Measurements from ENCODE around the gene SCUBE1. TPM values are rescaled to one million over a fixed set of nuclear protein-coding genes. Genes with fewer than 3 reads are reported as not detected.

The SCUBE1 gene
- total RNA-seq, 1 experiment from 2014 or later = not detected

DNA sequence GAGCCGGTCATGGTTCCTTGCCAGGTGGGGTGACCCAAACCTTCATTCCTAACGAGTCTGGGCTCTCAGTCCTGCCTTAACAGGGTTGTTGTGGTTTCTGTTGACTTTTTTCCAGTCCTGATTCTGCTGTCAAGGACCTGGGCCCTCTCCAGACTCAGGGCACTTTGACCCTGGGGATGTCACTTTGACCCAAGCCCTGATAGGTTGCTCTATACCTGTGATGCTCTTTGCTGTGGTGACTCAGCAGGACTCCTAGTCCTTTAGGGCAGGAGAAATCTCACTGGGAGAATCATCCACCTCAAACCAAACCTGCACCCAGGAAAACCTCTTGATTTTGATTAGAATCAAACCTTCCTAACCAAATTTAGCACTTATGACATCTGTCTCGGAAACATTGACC lies 48.1 kb upstream of the SCUBE1 start:
- in situ Hi-C loops (cut with HindIII; ENCODE audit: low pct_unique_long_range_greater_than_20kb, low sequenced_read_pairs) (no loop called here), intact Hi-C loops (cut with micrococcal nuclease; ENCODE audit: unreplicated experiment) (no loop called here)
- no peaks in the 10 kb centered on the region for H3K27me3 ChIP-seq (ENCODE audit: control insufficient read depth, insufficient read depth, low read length)
- ChIA-PET POLR2A (no interaction called here), CTCF (no interaction called here)
- H3K9me3 ChIP-seq (ENCODE audit: control insufficient read depth, insufficient read depth, low read depth, low read length) = no peaks in the 10 kb centered on the region
- no peak for DNase-seq (ENCODE audit: low read depth, low spot score)
- H3K4me1 ChIP-seq (ENCODE audit: control insufficient read depth, insufficient read depth, low read length) = no peaks in the 10 kb centered on the region
- BruUV-seq (replicated peaks) = no TSS peak
- no peak overlapping the region for H3K27ac ChIP-seq (ENCODE audit: low read length)
- no peak overlapping the region for H3K4me3 ChIP-seq (ENCODE audit: low read depth in 2 of 2, low read length in 2 of 2)
- H3K36me3 ChIP-seq (ENCODE audit: control insufficient read depth, insufficient read depth, low read length) = no peaks in the 10 kb centered on the region
- ATAC-seq = no peak
- TF ChIP-seq TCF7L2 (IDR thresholded peaks at IDR 0.05; ENCODE audit: low read depth, low read length) = no peak
- TF ChIP-seq SIN3A (IDR thresholded peaks at IDR 0.05; ENCODE audit: borderline replicate concordance, insufficient read depth, low read depth, low read length) = no peak
- TF ChIP-seq, protein P1, sequence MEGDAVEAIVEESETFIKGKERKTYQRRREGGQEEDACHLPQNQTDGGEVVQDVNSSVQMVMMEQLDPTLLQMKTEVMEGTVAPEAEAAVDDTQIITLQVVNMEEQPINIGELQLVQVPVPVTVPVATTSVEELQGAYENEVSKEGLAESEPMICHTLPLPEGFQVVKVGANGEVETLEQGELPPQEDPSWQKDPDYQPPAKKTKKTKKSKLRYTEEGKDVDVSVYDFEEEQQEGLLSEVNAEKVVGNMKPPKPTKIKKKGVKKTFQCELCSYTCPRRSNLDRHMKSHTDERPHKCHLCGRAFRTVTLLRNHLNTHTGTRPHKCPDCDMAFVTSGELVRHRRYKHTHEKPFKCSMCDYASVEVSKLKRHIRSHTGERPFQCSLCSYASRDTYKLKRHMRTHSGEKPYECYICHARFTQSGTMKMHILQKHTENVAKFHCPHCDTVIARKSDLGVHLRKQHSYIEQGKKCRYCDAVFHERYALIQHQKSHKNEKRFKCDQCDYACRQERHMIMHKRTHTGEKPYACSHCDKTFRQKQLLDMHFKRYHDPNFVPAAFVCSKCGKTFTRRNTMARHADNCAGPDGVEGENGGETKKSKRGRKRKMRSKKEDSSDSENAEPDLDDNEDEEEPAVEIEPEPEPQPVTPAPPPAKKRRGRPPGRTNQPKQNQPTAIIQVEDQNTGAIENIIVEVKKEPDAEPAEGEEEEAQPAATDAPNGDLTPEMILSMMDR (IDR thresholded peaks at IDR 0.05) = no peak
- TF ChIP-seq POLR2AphosphoS5 (IDR thresholded peaks at IDR 0.05; ENCODE audit: low read depth, low read length) = no peak
- TF ChIP-seq, protein P2, sequence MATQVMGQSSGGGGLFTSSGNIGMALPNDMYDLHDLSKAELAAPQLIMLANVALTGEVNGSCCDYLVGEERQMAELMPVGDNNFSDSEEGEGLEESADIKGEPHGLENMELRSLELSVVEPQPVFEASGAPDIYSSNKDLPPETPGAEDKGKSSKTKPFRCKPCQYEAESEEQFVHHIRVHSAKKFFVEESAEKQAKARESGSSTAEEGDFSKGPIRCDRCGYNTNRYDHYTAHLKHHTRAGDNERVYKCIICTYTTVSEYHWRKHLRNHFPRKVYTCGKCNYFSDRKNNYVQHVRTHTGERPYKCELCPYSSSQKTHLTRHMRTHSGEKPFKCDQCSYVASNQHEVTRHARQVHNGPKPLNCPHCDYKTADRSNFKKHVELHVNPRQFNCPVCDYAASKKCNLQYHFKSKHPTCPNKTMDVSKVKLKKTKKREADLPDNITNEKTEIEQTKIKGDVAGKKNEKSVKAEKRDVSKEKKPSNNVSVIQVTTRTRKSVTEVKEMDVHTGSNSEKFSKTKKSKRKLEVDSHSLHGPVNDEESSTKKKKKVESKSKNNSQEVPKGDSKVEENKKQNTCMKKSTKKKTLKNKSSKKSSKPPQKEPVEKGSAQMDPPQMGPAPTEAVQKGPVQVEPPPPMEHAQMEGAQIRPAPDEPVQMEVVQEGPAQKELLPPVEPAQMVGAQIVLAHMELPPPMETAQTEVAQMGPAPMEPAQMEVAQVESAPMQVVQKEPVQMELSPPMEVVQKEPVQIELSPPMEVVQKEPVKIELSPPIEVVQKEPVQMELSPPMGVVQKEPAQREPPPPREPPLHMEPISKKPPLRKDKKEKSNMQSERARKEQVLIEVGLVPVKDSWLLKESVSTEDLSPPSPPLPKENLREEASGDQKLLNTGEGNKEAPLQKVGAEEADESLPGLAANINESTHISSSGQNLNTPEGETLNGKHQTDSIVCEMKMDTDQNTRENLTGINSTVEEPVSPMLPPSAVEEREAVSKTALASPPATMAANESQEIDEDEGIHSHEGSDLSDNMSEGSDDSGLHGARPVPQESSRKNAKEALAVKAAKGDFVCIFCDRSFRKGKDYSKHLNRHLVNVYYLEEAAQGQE (IDR thresholded peaks at IDR 0.05; ENCODE audit: insufficient read depth in 1 of 2, low read depth in 2 of 2, low read length in 1 of 2) = no peak

- no peak for ATAC-seq
- Histone ChIP-seq H3K9me3 (ENCODE audit: control insufficient read depth, insufficient read depth, low read depth, low read length) (no peaks in the 10 kb centered on the region), H3K4me1 (ENCODE audit: control insufficient read depth, insufficient read depth, low read length) (no peaks in the 10 kb centered on the region), H3K27ac (ENCODE audit: low read length) (no peak overlapping the region), H3K27me3 (ENCODE audit: control insufficient read depth, insufficient read depth, low read length) (peaks cover 2% of the 10 kb centered on the region; the same call in 1 of the 2 replicates), H3K36me3 (ENCODE audit: control insufficient read depth, insufficient read depth, low read length) (no peaks in the 10 kb centered on the region), H3K4me3 (ENCODE audit: low read depth in 2 of 2, low read length in 2 of 2) (no peak overlapping the region)
- in situ Hi-C loops (cut with HindIII; ENCODE audit: low pct_unique_long_range_greater_than_20kb, low sequenced_read_pairs) = no loop called here
- DNase-seq (ENCODE audit: low read depth, low spot score) = no peak
- BruUV-seq (replicated peaks) = no TSS peak
- TF ChIP-seq TCF7L2 (IDR thresholded peaks at IDR 0.05; ENCODE audit: low read depth, low read length) (no peak), SIN3A (IDR thresholded peaks at IDR 0.05; ENCODE audit: borderline replicate concordance, insufficient read depth, low read depth, low read length) (no peak), POLR2AphosphoS5 (IDR thresholded peaks at IDR 0.05; ENCODE audit: low read depth, low read length) (no peak)
- TF ChIP-seq, protein P2 (IDR thresholded peaks at IDR 0.05; ENCODE audit: insufficient read depth in 1 of 2, low read depth in 2 of 2, low read length in 1 of 2) = no peak
- TF ChIP-seq, protein P1 (IDR thresholded peaks at IDR 0.05) = no peak
- ChIA-PET POLR2A (no interaction called here), CTCF (no interaction called here)
- intact Hi-C loops (cut with micrococcal nuclease; ENCODE audit: unreplicated experiment) = no loop called here
Measured at GRCh38 chr22:43390872-43391271, 47.7 kb upstream of the SCUBE1 start.
